Measurements from ENCODE around the gene GRM8. TPM values are rescaled to one million over a fixed set of nuclear protein-coding genes. Genes with fewer than 3 reads are reported as not detected.

Gene GRM8
- total and polyA plus RNA-seq, 9 of the 15 experiments (the other 6 are each of a cell fraction or from before 2014, with no cell fraction given), result 0.13 TPM; not detected in 7

DNA sequence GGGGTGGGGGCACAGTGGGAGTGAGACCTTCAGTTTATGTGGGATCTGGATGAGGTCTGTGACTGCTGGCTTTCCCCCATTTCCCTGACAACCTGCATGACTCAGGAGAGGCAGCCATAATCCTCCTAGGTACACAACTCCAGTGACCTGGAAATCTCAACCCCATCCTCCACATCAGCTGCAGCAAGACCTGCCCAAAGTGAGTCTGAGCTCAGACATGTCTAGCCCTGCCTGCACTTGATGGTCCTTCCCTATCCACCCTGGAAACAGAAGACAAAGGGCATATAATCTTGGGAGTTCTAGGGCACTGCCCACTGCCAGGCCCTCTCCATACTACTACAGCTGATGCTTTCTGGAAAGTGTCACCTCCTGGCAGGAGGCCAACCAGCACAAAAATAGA lies 75.6 kb downstream of the GRM8 start:
- Histone ChIP-seq H3K4me2 (ENCODE audit: insufficient read depth, low read length) (no peak overlapping the region), H3K27me3 (ENCODE audit: control insufficient read depth in 2 of 2, insufficient read depth in 2 of 2, low read length in 2 of 2) (no peaks in the 10 kb centered on the region), H4K20me1 (replicated peaks; ENCODE audit: control insufficient read depth, insufficient read depth, low read length) (no peaks in the 10 kb centered on the region), H3K27ac (ENCODE audit: extremely low read depth, low read depth, low read length) (no peak overlapping the region), H3K9me3 (replicated peaks; ENCODE audit: control insufficient read depth, insufficient read depth, low read depth, low read length) (no peaks in the 10 kb centered on the region), H3K79me2 (ENCODE audit: control insufficient read depth, insufficient read depth, low read length) (no peaks in the 10 kb centered on the region), H3K36me3 (ENCODE audit: control insufficient read depth, insufficient read depth, low read length) (no peaks in the 10 kb centered on the region), H3K9me1 (ENCODE audit: control insufficient read depth, insufficient read depth, low read length) (no peaks in the 10 kb centered on the region), H3K9ac (ENCODE audit: insufficient read depth in 1 of 2, low read depth in 2 of 2, low read length in 2 of 2) (no peak overlapping the region), H2AFZ (ENCODE audit: low read depth, low read length) (no peak overlapping the region), H3K4me1 (replicated peaks in 1 of 2; ENCODE audit: control insufficient read depth in 2 of 2, insufficient read depth in 2 of 2, low read length in 2 of 2) (no peaks in the 10 kb centered on the region), H3K4me3 (no peak overlapping the region)
- no TSS peak for BruUV-seq (replicated peaks)
- in situ Hi-C loops (cut with MboI), result no loop called here
- ATAC-seq (no peak), DNase-seq (ENCODE audit: extremely low read depth in 1 of 4, low spot score in 3 of 4) (no peak), FAIRE-seq (no peak)
- TF ChIP-seq TARDBP (IDR thresholded peaks at IDR 0.05), result no peak
- TF ChIP-seq EZH2 (IDR thresholded peaks at IDR 0.05; ENCODE audit: borderline replicate concordance, low read depth, low read length), result no peak
- TF ChIP-seq ZKSCAN1 (IDR thresholded peaks at IDR 0.05; ENCODE audit: low read depth, low read length), result no peak
- TF ChIP-seq ZNF644 (tag; IDR thresholded peaks at IDR 0.05; ENCODE audit: low read depth), result no peak
- no peak for TF ChIP-seq ID3 (CRISPR knock-in tag; IDR thresholded peaks at IDR 0.05)
- TF ChIP-seq ID3 (tag; IDR thresholded peaks at IDR 0.05), result no peak
- 0 out of 2 replicates have a peak, but pooled peaks have one; percentile 21 for TF ChIP-seq NFIC (IDR thresholded peaks at IDR 0.05)
- no peak for TF ChIP-seq MGA (IDR thresholded peaks at IDR 0.05)
- no peak for TF ChIP-seq TAF9B (IDR thresholded peaks at IDR 0.05; ENCODE audit: partially characterized antibody)
- no peak for TF ChIP-seq HOXB6 (CRISPR knock-in tag; IDR thresholded peaks at IDR 0.05; ENCODE audit: borderline replicate concordance)
- intact Hi-C loops (cut with micrococcal nuclease), result no loop called here
- ChIA-PET POLR2A (no interaction called here), CTCF (ENCODE audit: low intra/inter-chr PET ratio) (no interaction called here)

All from K562 (cell line).